Stimulated activated naive CD8-positive, alpha-beta T cell treated with anti-CD3 and anti-CD28 coated beads, Interleukin-15, Interleukin-2, amounts not matched to agents 100 U/mL and 50 U/mL, for 24 hours (primary cell): ENCODE results near the gene PSTK.

Experiments used
- ATAC-seq: fragments of 150-1000 bp; cut with Tn5 transposase; one replicate; pipeline ENCODE4 v1.10.0; 2021
- DNase-seq: peaks from one replicate; pipeline ENCODE4 v3.0.0; 2021

Gene PSTK

DNA sequence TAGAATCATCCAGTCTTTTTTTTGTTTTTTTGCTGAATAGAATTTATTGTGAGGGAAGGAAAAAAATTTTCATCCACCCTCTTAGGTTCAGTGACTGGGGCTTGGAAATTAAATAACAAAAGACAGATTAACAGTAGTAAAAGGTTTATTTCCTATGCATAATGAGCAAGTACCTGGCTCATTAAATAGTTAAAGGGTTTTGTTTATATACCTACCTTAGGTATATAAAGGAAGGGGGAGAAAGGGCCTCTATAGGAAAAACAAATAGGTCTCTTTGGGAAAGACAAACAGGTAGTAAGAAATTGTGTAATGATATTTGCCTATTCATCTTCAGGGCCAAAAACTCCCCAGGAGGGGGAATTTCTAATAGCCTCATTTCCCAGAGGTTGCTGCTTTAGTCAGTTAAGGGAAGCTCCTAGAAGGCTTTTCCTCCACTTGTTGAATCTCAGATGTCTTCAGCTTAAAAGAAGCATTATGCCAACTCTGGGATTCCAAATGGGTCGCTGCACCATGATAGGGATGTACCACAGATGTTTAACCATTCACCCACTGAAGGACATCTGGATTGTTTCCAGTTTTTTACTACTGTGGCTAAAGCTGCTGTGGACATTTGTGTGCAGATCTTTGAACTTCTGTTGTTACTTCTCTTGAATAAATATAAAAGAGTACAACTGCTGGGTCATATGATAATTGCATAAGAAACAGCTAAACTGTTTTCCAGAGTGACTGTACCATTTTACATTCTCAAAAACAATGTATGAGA, 39.9 kb downstream of the PSTK start:
- ATAC-seq (no peak), DNase-seq (no peak)

DNA sequence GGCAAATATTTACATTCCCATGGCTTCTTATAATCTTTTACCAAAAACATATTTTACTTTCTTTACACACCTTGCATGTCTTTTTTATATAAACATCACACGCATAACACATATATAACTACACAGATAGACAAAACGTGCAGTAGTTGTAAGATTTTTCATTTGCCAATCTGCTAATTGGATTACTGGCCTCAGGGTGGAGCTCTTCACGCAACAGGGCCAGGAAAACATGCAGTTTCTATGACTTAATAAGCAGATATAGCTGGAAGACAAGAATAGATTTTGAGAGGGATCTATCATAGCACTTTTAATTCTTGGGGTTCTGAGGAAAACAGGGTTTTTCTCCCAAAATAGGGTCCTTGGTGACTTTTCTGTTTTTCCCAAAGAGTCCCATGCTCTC, 41.3 kb downstream of the PSTK start:
- no peak for ATAC-seq
- no peak for DNase-seq

DNA sequence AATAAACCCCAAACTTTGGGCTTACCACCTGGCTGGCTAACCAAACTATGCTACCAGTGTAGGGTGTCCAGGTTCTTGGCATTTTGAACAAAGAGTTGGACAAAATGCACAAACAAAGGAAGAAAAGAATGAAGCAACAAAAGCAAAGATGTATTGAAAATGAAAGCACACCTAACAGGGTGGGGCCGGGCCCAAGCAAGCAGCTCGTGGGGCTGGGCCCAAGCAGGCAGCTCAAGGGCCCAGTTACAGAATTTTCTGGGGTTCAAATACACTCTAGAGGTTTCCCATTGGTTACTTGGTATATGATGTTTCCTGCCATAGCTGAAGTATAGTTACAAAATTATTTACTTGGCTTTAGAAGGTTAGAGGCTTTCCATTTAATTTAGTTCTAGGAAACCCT, 44.3 kb downstream of the PSTK start:
- ATAC-seq (no peak), DNase-seq (no peak)

DNA sequence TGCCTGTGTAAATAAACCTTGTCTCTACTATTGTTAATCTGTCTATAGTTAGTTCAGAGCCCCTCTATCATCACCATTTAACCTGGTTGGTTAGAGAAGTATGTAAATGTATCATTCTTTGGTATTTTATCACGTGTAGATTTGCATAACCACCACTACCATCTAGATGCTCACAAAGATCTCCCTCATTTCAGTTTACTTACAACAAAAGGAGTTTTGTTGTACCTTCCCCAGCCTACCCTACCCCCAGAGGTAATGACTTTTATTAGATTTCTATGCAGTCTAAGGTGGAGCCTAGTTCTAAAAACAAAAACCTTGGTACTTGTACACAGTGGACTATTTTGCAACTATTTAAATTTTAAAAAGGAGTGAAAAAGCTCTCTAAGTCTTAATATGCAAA, 46.1 kb downstream of the PSTK start:
- ATAC-seq (no peak), DNase-seq (no peak)

DNA sequence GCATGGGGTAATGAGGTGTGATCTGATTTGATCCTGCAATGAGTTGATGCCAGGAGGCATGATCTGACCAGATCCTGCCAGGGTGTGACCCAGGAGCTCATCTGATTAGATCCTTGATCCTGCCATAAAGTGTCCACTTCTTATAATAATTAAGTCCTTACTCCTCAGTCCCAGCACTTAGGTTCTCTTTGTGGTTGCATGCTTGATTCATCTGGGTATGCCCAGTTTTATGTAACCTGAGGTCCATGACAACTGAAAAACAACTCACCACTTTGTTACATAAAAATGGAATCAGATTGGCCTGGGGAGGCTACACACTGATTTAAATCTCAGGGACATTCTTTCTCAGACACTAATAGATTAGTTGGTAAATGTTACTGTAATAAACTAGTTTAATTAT, 47.7 kb downstream of the PSTK start:
- no peak for DNase-seq

DNA sequence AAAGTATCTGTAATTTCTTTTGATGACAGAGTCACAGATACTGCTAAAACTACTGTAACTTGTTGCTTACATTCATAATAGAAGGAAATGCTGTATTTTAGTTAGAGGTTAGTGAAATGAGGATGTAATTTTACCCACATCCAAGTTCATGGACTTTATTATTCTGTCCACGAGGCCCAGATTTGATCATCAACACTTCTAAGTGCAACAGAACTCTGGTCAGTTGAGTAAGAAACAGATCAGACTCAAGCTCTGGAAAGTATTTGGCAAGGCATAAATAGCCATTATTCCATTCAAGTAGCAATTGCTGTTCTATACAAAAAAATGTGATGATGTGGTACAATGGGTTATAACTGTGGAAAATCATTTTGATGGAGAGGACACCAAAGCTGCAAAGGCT, 50.9 kb downstream of the PSTK start:
- DNase-seq (no peak), ATAC-seq (no peak)

More for the DNA sequence above, 47.7 kb downstream of the PSTK start:
- no peak for ATAC-seq

DNA sequence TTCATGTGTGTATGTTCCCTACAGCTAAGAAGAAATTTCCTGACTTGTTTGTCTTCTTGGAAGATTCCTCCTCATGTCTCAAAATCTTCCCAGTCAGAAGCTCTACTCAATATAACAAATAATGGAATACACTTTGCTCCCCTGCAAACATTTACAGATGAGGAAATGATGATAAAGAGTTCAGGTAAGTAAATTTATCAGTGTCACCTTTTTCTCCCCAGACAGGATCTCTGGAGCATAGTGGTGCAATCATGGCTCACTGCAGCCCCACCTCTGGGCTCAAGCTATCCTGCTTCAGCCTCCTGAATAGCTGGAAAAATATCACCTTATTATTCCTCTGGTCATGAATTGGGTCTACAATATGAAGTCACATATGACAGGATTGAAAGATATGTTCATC, 54.1 kb downstream of the PSTK start:
- DNase-seq (no peak), ATAC-seq (no peak)

DNA sequence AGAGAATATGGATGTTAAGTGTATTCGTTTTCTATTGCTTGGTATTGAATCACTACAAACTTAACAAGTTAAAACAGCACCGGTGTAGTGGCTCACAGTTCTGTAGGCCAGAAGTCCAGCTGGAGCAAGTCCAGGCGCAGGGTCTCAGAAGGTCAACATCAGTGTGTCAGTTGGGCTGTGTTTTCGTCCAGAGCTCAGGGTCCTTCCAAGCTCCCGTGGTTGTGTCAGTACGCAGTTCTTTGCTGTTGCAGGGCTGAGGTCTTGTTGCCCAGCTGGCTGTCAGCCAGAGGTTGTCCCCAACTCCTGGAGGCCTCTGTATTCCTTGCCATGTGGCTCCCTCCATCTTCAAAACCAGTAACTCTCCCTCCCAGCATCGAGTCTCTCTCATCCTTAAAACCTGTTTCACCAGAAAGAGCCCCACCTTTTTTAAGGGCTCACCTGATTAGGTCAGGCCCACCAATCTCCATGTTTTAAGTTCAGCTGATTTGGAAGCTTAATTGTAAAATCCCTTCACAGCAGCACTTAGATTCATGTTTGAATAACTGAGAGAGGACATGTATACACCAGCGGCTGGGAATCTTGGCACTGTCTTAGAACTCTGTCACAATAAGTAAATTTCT, 55.4 kb downstream of the PSTK start:
- DNase-seq (no peak), ATAC-seq (no peak)

DNA sequence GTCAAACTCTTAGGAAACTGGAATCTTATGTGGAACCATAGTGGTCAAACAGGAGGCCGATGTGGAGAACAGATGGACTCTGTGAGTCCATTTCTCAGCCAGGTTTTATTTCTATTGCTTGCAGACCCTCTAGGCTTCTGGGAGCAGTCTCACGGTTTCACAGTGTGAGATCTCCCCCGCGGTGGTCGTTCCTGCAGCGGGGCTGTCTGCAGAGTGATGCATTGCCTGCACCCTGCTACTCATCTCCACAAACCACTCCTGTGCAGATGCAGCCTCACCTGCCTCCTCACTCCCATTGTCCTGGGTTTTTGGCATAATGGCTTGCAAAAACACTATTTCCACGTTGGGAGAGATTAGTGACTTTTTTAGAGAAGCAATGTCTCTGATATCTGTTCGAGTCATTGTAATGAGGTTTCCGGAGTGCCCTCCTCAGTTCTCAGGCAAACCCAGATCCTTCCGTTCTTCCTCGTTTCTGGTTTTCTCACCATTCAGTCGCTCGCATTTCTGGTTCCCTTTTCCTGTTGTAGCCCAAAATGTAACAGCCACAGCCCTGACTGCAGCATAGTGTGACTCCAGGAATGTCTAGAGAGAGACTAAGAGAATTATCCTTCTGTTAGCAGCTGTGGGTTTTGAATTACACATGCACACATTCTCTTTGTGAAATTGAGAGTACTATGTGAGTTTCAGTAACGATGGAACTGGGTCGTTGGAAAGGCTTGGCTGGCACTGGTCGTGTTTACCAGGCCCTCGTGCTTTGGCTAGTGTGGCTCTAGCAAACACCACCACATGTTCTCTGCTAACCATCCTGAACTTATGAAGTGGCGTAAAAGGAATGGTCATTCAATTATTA, 58.8 kb downstream of the PSTK start:
- ATAC-seq (no peak), DNase-seq (no peak)

DNA sequence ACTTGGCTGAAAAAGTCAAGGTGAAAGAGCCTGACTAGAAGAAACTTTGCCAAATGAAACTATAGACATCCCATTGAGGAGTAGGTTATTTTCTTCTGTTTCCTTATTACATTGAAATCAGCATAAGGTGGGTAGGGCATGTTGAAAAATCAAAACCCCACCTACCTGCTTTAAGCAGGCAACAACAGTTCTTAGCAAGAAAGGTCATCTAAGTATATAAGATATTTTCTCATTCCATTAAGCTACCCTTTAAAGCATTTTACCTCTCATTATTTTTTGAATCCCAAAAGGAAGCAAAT, 59.4 kb downstream of the PSTK start:
- DNase-seq, result no peak
- no peak for ATAC-seq
